HepG2 (cell line): ENCODE measurements around the gene CCL23. TPM values are rescaled to one million over a fixed set of nuclear protein-coding genes. Genes with fewer than 3 reads are reported as not detected.

ENCODE experiments used
- FOXK1 ChIP-seq: sonication (generic); formaldehyde crosslinking; IDR thresholded peaks from 2 replicates; pipeline ENCODE4 v1.4.0; 2020; ENCODE audit warnings: low read depth, missing genetic modification reagents, borderline replicate concordance
- FOXK2 ChIP-seq: fragments of 450-650 bp; IDR thresholded peaks from 2 replicates; pipeline ENCODE4 v1.6.1; 2016
- FOXP1 ChIP-seq, 2 experiments: fragments of 450-650 bp in 1 of 2; IDR thresholded peaks; 2 replicates each; pipeline ENCODE4 v1.6.1; 2017 to 2018; ENCODE audit warnings: antibody characterized with exemption in 1 of 2
- HOXA5 ChIP-seq: sonication (generic); formaldehyde crosslinking; IDR thresholded peaks from 2 replicates; pipeline ENCODE4 v1.4.0; 2020; ENCODE audit warnings: missing genetic modification reagents
- KDM1A ChIP-seq: IDR thresholded peaks from 2 replicates; pipeline ENCODE4 v1.6.1; 2016; ENCODE audit warnings: missing compliant biosample characterization
- MZF1 ChIP-seq: sonication (generic); formaldehyde crosslinking; IDR thresholded peaks from 2 replicates; pipeline ENCODE4 v1.8.1; 2023; ENCODE audit warnings: mild to moderate bottlenecking, missing genetic modification reagents, borderline replicate concordance
- NFYC ChIP-seq: IDR thresholded peaks from 2 replicates; pipeline ENCODE4 v1.6.1; 2016; ENCODE audit warnings: missing genetic modification reagents, missing compliant biosample characterization
- PHB2 ChIP-seq: fragments of 450-650 bp; IDR thresholded peaks from 2 replicates; pipeline ENCODE4 v1.6.1; 2018; ENCODE audit not compliant: partially characterized antibody
- SMAD3 ChIP-seq: sonication (generic); formaldehyde crosslinking; IDR thresholded peaks from 2 replicates; pipeline ENCODE4 v1.4.0; 2020; ENCODE audit warnings: missing genetic modification reagents
- SPEN ChIP-seq: sonication (generic); formaldehyde crosslinking; IDR thresholded peaks from 2 replicates; pipeline ENCODE4 v1.5.1; 2020; ENCODE audit warnings: low read depth, mild to moderate bottlenecking, missing genetic modification reagents
- SRY ChIP-seq: sonication (generic); formaldehyde crosslinking; IDR thresholded peaks from 2 replicates; pipeline ENCODE4 v1.8.0; 2022; ENCODE audit warnings: mild to moderate bottlenecking, missing genetic modification reagents
- ZFP90 ChIP-seq: sonication (generic); formaldehyde crosslinking; IDR thresholded peaks from 2 replicates; pipeline ENCODE4 v1.8.0; 2022; ENCODE audit warnings: missing genetic modification reagents, mild to moderate bottlenecking, inconsistent platforms, borderline replicate concordance
- ZNF136 ChIP-seq: sonication (generic); formaldehyde crosslinking; IDR thresholded peaks from 2 replicates; pipeline ENCODE4 v1.8.1; 2022; ENCODE audit warnings: low read depth, mild to moderate bottlenecking, moderate library complexity, missing genetic modification reagents
- ZNF225 ChIP-seq: sonication (generic); formaldehyde crosslinking; IDR thresholded peaks from 2 replicates; pipeline ENCODE4 v1.4.0; 2020; ENCODE audit warnings: mild to moderate bottlenecking, missing genetic modification reagents
- ZNF674 ChIP-seq: sonication (generic); formaldehyde crosslinking; IDR thresholded peaks from 2 replicates; pipeline ENCODE4 v1.5.0; 2020; ENCODE audit warnings: low read depth, mild to moderate bottlenecking, missing genetic modification reagents
- ZNF788 ChIP-seq: sonication (generic); formaldehyde crosslinking; IDR thresholded peaks from 2 replicates; pipeline ENCODE4 v1.5.0; 2020; ENCODE audit warnings: mild to moderate bottlenecking, missing genetic modification reagents, borderline replicate concordance
- ZSCAN21 ChIP-seq: sonication (generic); formaldehyde crosslinking; IDR thresholded peaks from 2 replicates; pipeline ENCODE4 v1.8.0; 2022; ENCODE audit warnings: mild to moderate bottlenecking, missing genetic modification reagents, moderate library complexity, borderline replicate concordance
- polyA plus RNA-seq, 8 experiments: library from polyadenylated mRNA; depleted of rRNA in 3 of 8; stranded (reverse) in 7 of 8; unstranded in 1 of 8; fragments of >200 nt; fragmentation: Illumina TruSeq in 4 of 8; extraction: Trizol in 4 of 8; gene quantifications; 2 replicates each; pipeline versions ENCODE4 v1.2.1 to v1.2.3, GENCODE V29; 2011 to 2016; ENCODE audit warnings: low read depth in 4 of 8, missing spikeins in 1 of 8, mixed read lengths in 1 of 8; ENCODE audit not compliant: insufficient read depth in 1 of 8
- total RNA-seq, 5 experiments: library from RNA; depleted of rRNA; stranded (reverse); fragments of >200 nt; fragmentation: Illumina TruSeq; extraction: Trizol; gene quantifications; 2 replicates each; pipeline ENCODE4 v1.2.3, GENCODE V29; 2016; ENCODE audit warnings: low read depth in 1 of 5
- TF ChIP-seq, protein P1 (sequence below): sonication (generic); formaldehyde crosslinking; IDR thresholded peaks from 2 replicates; pipeline ENCODE4 v1.8.0; 2022; ENCODE audit warnings: missing genetic modification reagents, mild to moderate bottlenecking, moderate library complexity, borderline replicate concordance
- TF ChIP-seq, protein P2 (sequence below): IDR thresholded peaks from 2 replicates; pipeline ENCODE4 v1.6.1; 2016; ENCODE audit warnings: missing genetic modification reagents, missing compliant biosample characterization
- TF ChIP-seq, protein P3 (sequence below): fragments of 450-650 bp; IDR thresholded peaks from 2 replicates; pipeline ENCODE4 v1.6.1; 2017; ENCODE audit warnings: mild to moderate bottlenecking
- TF ChIP-seq, protein P4 (sequence below): sonication (generic); formaldehyde crosslinking; IDR thresholded peaks from 2 replicates; pipeline ENCODE4 v1.4.0; 2020; ENCODE audit warnings: missing genetic modification reagents, low read depth, mild to moderate bottlenecking, borderline replicate concordance
- TF ChIP-seq, protein P5 (sequence below): sonication (generic); formaldehyde crosslinking; IDR thresholded peaks from 2 replicates; pipeline ENCODE4 v1.9.0; 2021; ENCODE audit warnings: missing genetic modification reagents, borderline replicate concordance

CCL23 gene
- total and polyA plus RNA-seq, 2 of the 13 experiments (the other 11 are each of a cell fraction or from before 2014, with no cell fraction given) = not detected

- TF ChIP-seq, protein P1, sequence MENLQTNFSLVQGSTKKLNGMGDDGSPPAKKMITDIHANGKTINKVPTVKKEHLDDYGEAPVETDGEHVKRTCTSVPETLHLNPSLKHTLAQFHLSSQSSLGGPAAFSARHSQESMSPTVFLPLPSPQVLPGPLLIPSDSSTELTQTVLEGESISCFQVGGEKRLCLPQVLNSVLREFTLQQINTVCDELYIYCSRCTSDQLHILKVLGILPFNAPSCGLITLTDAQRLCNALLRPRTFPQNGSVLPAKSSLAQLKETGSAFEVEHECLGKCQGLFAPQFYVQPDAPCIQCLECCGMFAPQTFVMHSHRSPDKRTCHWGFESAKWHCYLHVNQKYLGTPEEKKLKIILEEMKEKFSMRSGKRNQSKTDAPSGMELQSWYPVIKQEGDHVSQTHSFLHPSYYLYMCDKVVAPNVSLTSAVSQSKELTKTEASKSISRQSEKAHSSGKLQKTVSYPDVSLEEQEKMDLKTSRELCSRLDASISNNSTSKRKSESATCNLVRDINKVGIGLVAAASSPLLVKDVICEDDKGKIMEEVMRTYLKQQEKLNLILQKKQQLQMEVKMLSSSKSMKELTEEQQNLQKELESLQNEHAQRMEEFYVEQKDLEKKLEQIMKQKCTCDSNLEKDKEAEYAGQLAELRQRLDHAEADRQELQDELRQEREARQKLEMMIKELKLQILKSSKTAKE (CRISPR knock-in tag) = 0 out of 2 replicates have a peak, but pooled peaks have one; percentile 46
- TF ChIP-seq SPEN (CRISPR knock-in tag) = peak; percentile 28; the same call in 1 of the 2 replicates
- TF ChIP-seq HOXA5 (CRISPR knock-in tag) = no peak
- TF ChIP-seq, protein P2, sequence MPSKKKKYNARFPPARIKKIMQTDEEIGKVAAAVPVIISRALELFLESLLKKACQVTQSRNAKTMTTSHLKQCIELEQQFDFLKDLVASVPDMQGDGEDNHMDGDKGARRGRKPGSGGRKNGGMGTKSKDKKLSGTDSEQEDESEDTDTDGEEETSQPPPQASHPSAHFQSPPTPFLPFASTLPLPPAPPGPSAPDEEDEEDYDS (CRISPR knock-in tag) = peak; percentile 34; the same call in 1 of the 2 replicates
- TF ChIP-seq ZNF225 = no peak
- no peak for TF ChIP-seq FOXK2
- no peak for TF ChIP-seq PHB2
- 0 out of 2 replicates have a peak, but pooled peaks have one; percentile 22 for TF ChIP-seq ZSCAN21
- TF ChIP-seq ZNF674 (CRISPR knock-in tag) = no peak
- 0 out of 2 replicates have a peak, but pooled peaks have one; percentile 61 for TF ChIP-seq ZNF136 (CRISPR knock-in tag)
- 0 out of 2 replicates have a peak, but pooled peaks have one; percentile 11 for TF ChIP-seq ZNF788 (CRISPR knock-in tag)
- TF ChIP-seq, protein P3, sequence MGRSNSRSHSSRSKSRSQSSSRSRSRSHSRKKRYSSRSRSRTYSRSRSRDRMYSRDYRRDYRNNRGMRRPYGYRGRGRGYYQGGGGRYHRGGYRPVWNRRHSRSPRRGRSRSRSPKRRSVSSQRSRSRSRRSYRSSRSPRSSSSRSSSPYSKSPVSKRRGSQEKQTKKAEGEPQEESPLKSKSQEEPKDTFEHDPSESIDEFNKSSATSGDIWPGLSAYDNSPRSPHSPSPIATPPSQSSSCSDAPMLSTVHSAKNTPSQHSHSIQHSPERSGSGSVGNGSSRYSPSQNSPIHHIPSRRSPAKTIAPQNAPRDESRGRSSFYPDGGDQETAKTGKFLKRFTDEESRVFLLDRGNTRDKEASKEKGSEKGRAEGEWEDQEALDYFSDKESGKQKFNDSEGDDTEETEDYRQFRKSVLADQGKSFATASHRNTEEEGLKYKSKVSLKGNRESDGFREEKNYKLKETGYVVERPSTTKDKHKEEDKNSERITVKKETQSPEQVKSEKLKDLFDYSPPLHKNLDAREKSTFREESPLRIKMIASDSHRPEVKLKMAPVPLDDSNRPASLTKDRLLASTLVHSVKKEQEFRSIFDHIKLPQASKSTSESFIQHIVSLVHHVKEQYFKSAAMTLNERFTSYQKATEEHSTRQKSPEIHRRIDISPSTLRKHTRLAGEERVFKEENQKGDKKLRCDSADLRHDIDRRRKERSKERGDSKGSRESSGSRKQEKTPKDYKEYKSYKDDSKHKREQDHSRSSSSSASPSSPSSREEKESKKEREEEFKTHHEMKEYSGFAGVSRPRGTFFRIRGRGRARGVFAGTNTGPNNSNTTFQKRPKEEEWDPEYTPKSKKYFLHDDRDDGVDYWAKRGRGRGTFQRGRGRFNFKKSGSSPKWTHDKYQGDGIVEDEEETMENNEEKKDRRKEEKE = no peak
- no peak for TF ChIP-seq NFYC
- TF ChIP-seq SRY (CRISPR knock-in tag) = 0 out of 2 replicates have a peak, but pooled peaks have one; percentile 36
- no peak for TF ChIP-seq ZFP90 (CRISPR knock-in tag)
- peak; percentile 14; the same call in 1 of the 2 replicates for TF ChIP-seq FOXK1 (CRISPR knock-in tag)
- TF ChIP-seq, protein P4, sequence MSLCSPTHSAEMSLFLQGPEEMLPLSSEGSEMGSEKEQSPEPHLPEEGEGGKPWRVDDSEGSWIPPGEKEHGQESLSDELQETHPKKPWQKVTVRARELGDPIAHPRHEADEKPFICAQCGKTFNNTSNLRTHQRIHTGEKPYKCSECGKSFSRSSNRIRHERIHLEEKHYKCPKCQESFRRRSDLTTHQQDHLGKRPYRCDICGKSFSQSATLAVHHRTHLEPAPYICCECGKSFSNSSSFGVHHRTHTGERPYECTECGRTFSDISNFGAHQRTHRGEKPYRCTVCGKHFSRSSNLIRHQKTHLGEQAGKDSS (CRISPR knock-in tag) = no peak
- TF ChIP-seq, protein P5, sequence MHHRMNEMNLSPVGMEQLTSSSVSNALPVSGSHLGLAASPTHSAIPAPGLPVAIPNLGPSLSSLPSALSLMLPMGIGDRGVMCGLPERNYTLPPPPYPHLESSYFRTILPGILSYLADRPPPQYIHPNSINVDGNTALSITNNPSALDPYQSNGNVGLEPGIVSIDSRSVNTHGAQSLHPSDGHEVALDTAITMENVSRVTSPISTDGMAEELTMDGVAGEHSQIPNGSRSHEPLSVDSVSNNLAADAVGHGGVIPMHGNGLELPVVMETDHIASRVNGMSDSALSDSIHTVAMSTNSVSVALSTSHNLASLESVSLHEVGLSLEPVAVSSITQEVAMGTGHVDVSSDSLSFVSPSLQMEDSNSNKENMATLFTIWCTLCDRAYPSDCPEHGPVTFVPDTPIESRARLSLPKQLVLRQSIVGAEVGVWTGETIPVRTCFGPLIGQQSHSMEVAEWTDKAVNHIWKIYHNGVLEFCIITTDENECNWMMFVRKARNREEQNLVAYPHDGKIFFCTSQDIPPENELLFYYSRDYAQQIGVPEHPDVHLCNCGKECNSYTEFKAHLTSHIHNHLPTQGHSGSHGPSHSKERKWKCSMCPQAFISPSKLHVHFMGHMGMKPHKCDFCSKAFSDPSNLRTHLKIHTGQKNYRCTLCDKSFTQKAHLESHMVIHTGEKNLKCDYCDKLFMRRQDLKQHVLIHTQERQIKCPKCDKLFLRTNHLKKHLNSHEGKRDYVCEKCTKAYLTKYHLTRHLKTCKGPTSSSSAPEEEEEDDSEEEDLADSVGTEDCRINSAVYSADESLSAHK (CRISPR knock-in tag) = no peak
- TF ChIP-seq SMAD3 (CRISPR knock-in tag) = no peak
- no peak for TF ChIP-seq MZF1
- TF ChIP-seq FOXP1 (IDR thresholded peaks at IDR 0.05) = no peak
- TF ChIP-seq FOXP1 (CRISPR knock-in tag; IDR thresholded peaks at IDR 0.05) = 0 out of 2 replicates have a peak, but pooled peaks have one; percentile 21
- TF ChIP-seq KDM1A = 0 out of 2 replicates have a peak, but pooled peaks have one; percentile 38
Measured at GRCh38 chr17:35981246-35981645, 36.5 kb downstream of the CCL23 start, which contains the start of gene CCL16 (continued).
